Endothelial cell of umbilical vein (primary cell): ENCODE measurements around the gene IL1R2. TPM values are rescaled to one million over a fixed set of nuclear protein-coding genes. Genes with fewer than 3 reads are reported as not detected.

ENCODE experiments used
- BruUV-seq: library from RNA; stranded (reverse); fragments of 400-500 nt; replicated peaks from 2 replicates; lab custom pipeline; 2021; lab: Mats Ljungman, UMichigan
- CTCF ChIA-PET: fragments of 300-600, 350-600 bp; sonication (Branson Sonifier 250); formaldehyde crosslinking; loops from one replicate; lab custom pipeline; 2021; ENCODE audit warnings: antibody characterized with exemption, inconsistent platforms; lab: Charles Lee
- POLR2A ChIA-PET: fragments of 300-600, 350-600 bp; sonication (Branson Sonifier 250); formaldehyde crosslinking; loops from one replicate; lab custom pipeline; 2021; ENCODE audit warnings: antibody characterized with exemption, inconsistent platforms; lab: Charles Lee
- DNase-seq: peaks from one replicate; pipeline ENCODE4 v3.0.0-alpha.2; 2011; ENCODE audit warnings: low read depth, low spot score
- FAIRE-seq: peaks from 2 replicates; lab custom pipeline; 2011; peaks lifted over from hg19 to GRCh38; lab: Jason Lieb, UNC
- H2AFZ ChIP-seq: 2 replicates; pipeline ENCODE4 v1.6.0; 2012; ENCODE audit warnings: low read depth, low read length, control low read depth, inconsistent platforms
- H3K27ac ChIP-seq: 2 replicates; pipeline ENCODE4 v1.5.1; 2011; ENCODE audit warnings: low read depth, mild to moderate bottlenecking, control low read depth, low read length, moderate library complexity; ENCODE audit not compliant: insufficient read depth
- H3K27me3 ChIP-seq, 2 experiments: 2 replicates each; pipeline versions ENCODE4 v1.6.0 to v1.6.1; 2011; ENCODE audit warnings: low read length in 2 of 2, mixed read lengths in 1 of 2; ENCODE audit not compliant: control insufficient read depth in 2 of 2, insufficient read depth in 2 of 2
- H3K36me3 ChIP-seq, 2 experiments: 2 replicates in 1 of 2; 3 replicates in 1 of 2; pipeline ENCODE4 v1.5.1; 2011; ENCODE audit warnings: low read length in 2 of 2, mild to moderate bottlenecking in 1 of 2, moderate library complexity in 1 of 2; ENCODE audit not compliant: control insufficient read depth in 2 of 2, insufficient read depth in 2 of 2; ENCODE audit errors: extremely low read depth in 1 of 2
- H3K4me1 ChIP-seq: 3 replicates; pipeline ENCODE4 v1.5.1; 2011; ENCODE audit warnings: mild to moderate bottlenecking, low read length; ENCODE audit not compliant: control insufficient read depth, insufficient read depth; ENCODE audit errors: extremely low read depth
- H3K4me2 ChIP-seq: 2 replicates; pipeline ENCODE4 v1.6.1; 2011; ENCODE audit warnings: low read length, control low read depth, mixed read lengths; ENCODE audit not compliant: insufficient read depth
- H3K4me3 ChIP-seq, 3 experiments: fragments of 200-600 bp in 1 of 3; sonication (generic), shearing (Covaris generic) in 1 of 3; replicated peaks in 1 of 3; 2 replicates each; pipeline ENCODE4 v1.5.1; 2011 to 2016; ENCODE audit warnings: control low read depth in 3 of 3, low read length in 3 of 3, mild to moderate bottlenecking in 2 of 3, inconsistent platforms in 1 of 3, low read depth in 1 of 3, moderate library complexity in 1 of 3; ENCODE audit not compliant: insufficient read depth in 1 of 3
- H3K79me2 ChIP-seq: 2 replicates; pipeline ENCODE4 v1.6.0; 2012; ENCODE audit warnings: low read length, inconsistent platforms; ENCODE audit not compliant: control insufficient read depth, insufficient read depth
- H3K9ac ChIP-seq: replicated peaks from 2 replicates; pipeline ENCODE3; 2011; ENCODE audit warnings: low read length, control low read depth; ENCODE audit not compliant: insufficient read depth; ENCODE audit errors: extremely low read depth
- H3K9me1 ChIP-seq: replicated peaks from 3 replicates; pipeline ENCODE4 v1.6.0; 2011; ENCODE audit warnings: mild to moderate bottlenecking, low read length; ENCODE audit not compliant: control insufficient read depth, insufficient read depth; ENCODE audit errors: extremely low read depth
- H3K9me3 ChIP-seq: replicated peaks from 2 replicates; pipeline ENCODE4 v1.5.1; 2012; ENCODE audit warnings: low read length, inconsistent platforms; ENCODE audit not compliant: control insufficient read depth, insufficient read depth
- H4K20me1 ChIP-seq: replicated peaks from 2 replicates; pipeline ENCODE3; 2011; ENCODE audit warnings: mild to moderate bottlenecking, low read length; ENCODE audit not compliant: control insufficient read depth, insufficient read depth; ENCODE audit errors: extremely low read depth
- CTCF ChIP-seq, 2 donors: IDR thresholded peaks; 1 replicate in 1 of 2; 2 replicates in 1 of 2; pipeline ENCODE4 v1.5.1; 2011; ENCODE audit warnings: low read length in 2 of 2, mild to moderate bottlenecking in 2 of 2, moderate library complexity in 2 of 2, control low read depth in 1 of 2, inconsistent platforms in 1 of 2, low read depth in 1 of 2; ENCODE audit not compliant: insufficient read depth in 1 of 2; ENCODE audit errors: extremely low read depth in 1 of 2
- EZH2 ChIP-seq: IDR thresholded peaks from 2 replicates; pipeline ENCODE4 v1.6.1; 2012; ENCODE audit warnings: borderline replicate concordance, low read depth, mild to moderate bottlenecking, moderate library complexity, low read length, inconsistent platforms; ENCODE audit not compliant: severe bottlenecking
- FOS ChIP-seq: IDR thresholded peaks from 2 replicates; pipeline ENCODE4 v1.6.1; 2011; ENCODE audit warnings: mild to moderate bottlenecking, low read length, moderate library complexity, borderline replicate concordance; ENCODE audit not compliant: insufficient read depth
- GATA2 ChIP-seq: IDR thresholded peaks from 2 replicates; pipeline ENCODE4 v1.7.0; 2011; ENCODE audit warnings: low read depth, mild to moderate bottlenecking, moderate library complexity, mixed read lengths, low read length; ENCODE audit not compliant: insufficient read length, insufficient read depth
- JUN ChIP-seq: IDR thresholded peaks from 2 replicates; pipeline ENCODE4 v1.6.1; 2011; ENCODE audit warnings: borderline replicate concordance, low read depth; ENCODE audit not compliant: insufficient read length, insufficient read depth
- MAX ChIP-seq: IDR thresholded peaks from 2 replicates; pipeline ENCODE4 v1.6.1; 2011; ENCODE audit not compliant: insufficient read depth, insufficient read length
- MYC ChIP-seq: IDR thresholded peaks from one replicate; pipeline ENCODE4 v1.6.1; 2011; ENCODE audit warnings: mild to moderate bottlenecking, low read depth, low read length
- POLR2A ChIP-seq: IDR thresholded peaks from 2 replicates; pipeline ENCODE4 v1.6.1; 2012; ENCODE audit warnings: low read depth, mild to moderate bottlenecking, control low read depth, low read length
- POLR2AphosphoS5 ChIP-seq: IDR thresholded peaks from 2 replicates; pipeline ENCODE4 v1.6.1; 2012; ENCODE audit warnings: low read depth, mild to moderate bottlenecking, control low read depth, low read length, moderate library complexity; ENCODE audit not compliant: insufficient read depth
- dilution Hi-C: fragments of 300-500 bp; cut with MboI; formaldehyde crosslinking; loops from one replicate; pipeline ENCODE4 v1.15.0; 2019; ENCODE audit warnings: low sequenced_read_pairs; ENCODE audit not compliant: extremely low pct_ligation_motif_present
- intact Hi-C: fragments of 100-400 bp; cut with micrococcal nuclease; formaldehyde crosslinking; loops from one replicate; pipeline ENCODE4 v1.10.0; 2022
- polyA plus RNA-seq, 4 experiments: library from polyadenylated mRNA; depleted of rRNA in 3 of 4; stranded (reverse) in 3 of 4; unstranded in 1 of 4; fragments of >200 nt; gene quantifications; 2 replicates each; pipeline versions ENCODE4 v1.2.1 to v1.2.3, GENCODE V29; 2011 to 2012; ENCODE audit warnings: missing spikeins in 1 of 4
- total RNA-seq: library from RNA; stranded (reverse); gene quantifications from 2 replicates; pipeline ENCODE4 v1.2.3, GENCODE V29; 2021

The IL1R2 gene
- total and polyA plus RNA-seq, 2 donors (not counting 3 experiments of a cell fraction or from before 2014, with no cell fraction given) = not detected

- ChIA-PET CTCF (interaction anchor here (0.9 kb wide), 1 partner anchor 18 kb away, joined by 3 read pairs; no protein-coding TSS in a partner anchor), POLR2A (no interaction called here)
- Histone ChIP-seq H3K79me2 (no peaks in the 10 kb centered on the region), H3K9ac (no peak overlapping the region), H2AFZ (no peak overlapping the region), H3K9me1 (no peaks in the 10 kb centered on the region), H3K4me1 (no peaks in the 10 kb centered on the region), H3K4me2 (no peak overlapping the region), H3K27me3 (peaks cover 2 to 4% of the 10 kb centered on the region in 2 experiments), H3K27ac (no peak overlapping the region), H3K4me3 (no peak overlapping the region), H4K20me1 (no peaks in the 10 kb centered on the region), H3K9me3 (no peaks in the 10 kb centered on the region), H3K36me3 (no peaks in the 10 kb centered on the region)
- intact Hi-C loops (loop anchor here (10.0 kb wide), 1 partner anchor 736 kb away; no protein-coding TSS in a partner anchor), dilution Hi-C loops (no loop called here)
- DNase-seq (no peak), FAIRE-seq (no peak)
- no TSS peak for BruUV-seq
- TF ChIP-seq POLR2A (no peak), MYC (no peak), EZH2 (no peak), MAX (no peak), JUN (no peak)
Measured at GRCh38 chr2:101981066-101981465, 10.7 kb upstream of the IL1R2 start.

GRCh38 chr2:101981504-101981903 is 10.3 kb upstream of the IL1R2 start:
- Histone ChIP-seq H3K4me1 (no peaks in the 10 kb centered on the region), H3K27me3 (peaks cover 0 to 1% of the 10 kb centered on the region in 2 experiments), H2AFZ (no peak overlapping the region), H4K20me1 (no peaks in the 10 kb centered on the region), H3K27ac (no peak overlapping the region), H3K9me1 (no peaks in the 10 kb centered on the region), H3K79me2 (no peaks in the 10 kb centered on the region), H3K4me2 (no peak overlapping the region), H3K9me3 (no peaks in the 10 kb centered on the region), H3K9ac (no peak overlapping the region), H3K4me3 (no peak overlapping the region), H3K36me3 (no peaks in the 10 kb centered on the region)
- dilution Hi-C loops (no loop called here), intact Hi-C loops (loop anchor here (10.0 kb wide), 1 partner anchor 737 kb away; no protein-coding TSS in a partner anchor)
- TF ChIP-seq MYC = no peak
- TF ChIP-seq GATA2 = no peak
- TF ChIP-seq JUN = no peak
- no peak for TF ChIP-seq POLR2AphosphoS5
- TF ChIP-seq FOS = no peak
- TF ChIP-seq CTCF (IDR thresholded peaks at IDR 0.05; ENCODE audit: extremely low read depth in 1 of 2, insufficient read depth in 1 of 2, low read depth in 1 of 2, low read length in 2 of 2) = no peak
- no peak for TF ChIP-seq EZH2
- no peak for TF ChIP-seq POLR2A
- no peak for TF ChIP-seq MAX
- POLR2A ChIA-PET = no interaction called here
- DNase-seq (no peak), FAIRE-seq (no peak)
- no TSS peak for BruUV-seq
- CTCF ChIA-PET = interaction anchor here (0.9 to 1.0 kb wide), 2 partner anchors 17 to 639 kb away, joined by 3 read pairs; no protein-coding TSS in a partner anchor
